Measurements from ENCODE around the gene FRZB. TPM values are rescaled to one million over a fixed set of nuclear protein-coding genes. Genes with fewer than 3 reads are reported as not detected.

The FRZB gene
- total RNA-seq, 2 donors from 2014 or later: 54.8 to 107 TPM

- peaks cover 6% of the 10 kb centered on the region for H3K9me3 Mint-ChIP-seq
- Histone ChIP-seq H3K27me3 (ENCODE audit: control insufficient read depth, insufficient read depth, low read length, poor library complexity, severe bottlenecking) (no peaks in the 10 kb centered on the region), H3K4me3 (ENCODE audit: low read length) (peak overlapping the region; percentile 26), H3K9ac (ENCODE audit: extremely low read depth, low read length, poor library complexity, severe bottlenecking) (no peak overlapping the region), H3K9me3 (ENCODE audit: control insufficient read depth, low read length) (peaks cover 23% of the 10 kb centered on the region), H3K36me3 (ENCODE audit: control insufficient read depth, insufficient read depth, low read length) (peaks cover 47% of the 10 kb centered on the region), H3K4me1 (ENCODE audit: control insufficient read depth, insufficient read depth, low read length) (peaks cover 3% of the 10 kb centered on the region), H3K27ac (ENCODE audit: low read depth, low read length) (no peak overlapping the region)
- peaks cover 17% of the 10 kb centered on the region for H3K4me1 Mint-ChIP-seq
- no peak overlapping the region for H3K4me3 Mint-ChIP-seq
- TF ChIP-seq CTCF (conservative IDR thresholded peaks at IDR 0.05): no peak
- peaks cover 22% of the 10 kb centered on the region for H3K36me3 Mint-ChIP-seq (ENCODE audit: low read depth)
- no peaks in the 10 kb centered on the region for H3K27me3 Mint-ChIP-seq (ENCODE audit: insufficient read depth)
- H3K27ac Mint-ChIP-seq: no peak overlapping the region
- DNase-seq: no peak
- WGBS, 2 experiments (ENCODE audit: insufficient coverage in 1 of 2, insufficient read length in 1 of 2): 100% methylated on average over 2 of the region's 2 CpGs; no CpG with 5 or more reads in 1 of the 2 experiments
These were observed 11.1 kb downstream of the FRZB start for GRCh38 chr2:182855376-182855775.

- Histone ChIP-seq H3K36me3 (ENCODE audit: control insufficient read depth, insufficient read depth, low read length) (peaks cover 50% of the 10 kb centered on the region), H3K9me3 (ENCODE audit: control insufficient read depth, low read length) (peaks cover 23% of the 10 kb centered on the region), H3K27ac (ENCODE audit: low read depth, low read length) (peak overlapping the region; percentile 6), H3K9ac (ENCODE audit: extremely low read depth, low read length, poor library complexity, severe bottlenecking) (no peak overlapping the region), H3K4me3 (ENCODE audit: low read length) (no peak overlapping the region), H3K4me1 (ENCODE audit: control insufficient read depth, insufficient read depth, low read length) (peaks cover 3% of the 10 kb centered on the region), H3K27me3 (ENCODE audit: control insufficient read depth, insufficient read depth, low read length, poor library complexity, severe bottlenecking) (no peaks in the 10 kb centered on the region)
- no peak for TF ChIP-seq CTCF (conservative IDR thresholded peaks at IDR 0.05)
- Mint-ChIP-seq H3K4me1 (peaks cover 14% of the 10 kb centered on the region), H3K4me3 (no peak overlapping the region), H3K9me3 (peaks cover 6% of the 10 kb centered on the region), H3K27me3 (ENCODE audit: insufficient read depth) (no peaks in the 10 kb centered on the region), H3K36me3 (ENCODE audit: low read depth) (peaks cover 24% of the 10 kb centered on the region), H3K27ac (no peak overlapping the region)
- DNase-seq: no peak
- WGBS, 2 experiments (ENCODE audit: insufficient coverage in 1 of 2, insufficient read length in 1 of 2): 84% methylated on average over 4 to 5 of the region's 5 CpGs
These were observed 11.9 kb downstream of the FRZB start for GRCh38 chr2:182854375-182855105.

GRCh38 chr2:182852801-182853200 is 13.6 kb downstream of the FRZB start:
- no peak overlapping the region for H3K4me3 ChIP-seq (ENCODE audit: low read length)
- H3K9me3 ChIP-seq (ENCODE audit: control insufficient read depth, low read length): peaks cover 18% of the 10 kb centered on the region

More at GRCh38 chr2:182852801-182853200, 13.6 kb downstream of the FRZB start:
- H3K27me3 Mint-ChIP-seq (ENCODE audit: insufficient read depth): no peaks in the 10 kb centered on the region
- H3K36me3 ChIP-seq (ENCODE audit: control insufficient read depth, insufficient read depth, low read length): peaks cover 46% of the 10 kb centered on the region
- H3K9me3 Mint-ChIP-seq: peaks cover 6% of the 10 kb centered on the region
- no peak overlapping the region for H3K27ac ChIP-seq (ENCODE audit: low read depth, low read length)
- TF ChIP-seq CTCF (conservative IDR thresholded peaks at IDR 0.05): no peak
- no peaks in the 10 kb centered on the region for H3K27me3 ChIP-seq (ENCODE audit: control insufficient read depth, insufficient read depth, low read length, poor library complexity, severe bottlenecking)
- no peak overlapping the region for H3K9ac ChIP-seq (ENCODE audit: extremely low read depth, low read length, poor library complexity, severe bottlenecking)
- no peak overlapping the region for H3K4me3 Mint-ChIP-seq
- DNase-seq: no peak
- WGBS, 2 experiments (ENCODE audit: insufficient coverage in 1 of 2, insufficient read length in 1 of 2): 100% methylated on average over 1 of the region's 1 CpG; no CpG with 5 or more reads in 1 of the 2 experiments
- no peak overlapping the region for H3K27ac Mint-ChIP-seq
- peaks cover 20% of the 10 kb centered on the region for H3K4me1 Mint-ChIP-seq
- H3K36me3 Mint-ChIP-seq (ENCODE audit: low read depth): peaks cover 28% of the 10 kb centered on the region
- peaks cover 3% of the 10 kb centered on the region for H3K4me1 ChIP-seq (ENCODE audit: control insufficient read depth, insufficient read depth, low read length)

Data from endodermal cell (in vitro differentiated cells).